Liver (tissue), 3 donors: ENCODE results near the gene BPGM.

ENCODE experiments used
- ATF3 ChIP-seq: IDR thresholded peaks from 2 replicates; pipeline ENCODE4 v1.6.1; 2016; ENCODE audit warnings: antibody characterized with exemption
- EGR1 ChIP-seq, 2 donors: IDR thresholded peaks; 2 replicates each; pipeline ENCODE4 v1.6.1; 2016 to 2018; ENCODE audit warnings: antibody characterized with exemption in 2 of 2, low read depth in 2 of 2
- FOXA1 ChIP-seq: IDR thresholded peaks from 2 replicates; pipeline ENCODE4 v1.6.1; 2016; ENCODE audit warnings: antibody characterized with exemption
- HNF4G ChIP-seq: IDR thresholded peaks from 2 replicates; pipeline ENCODE4 v1.6.1; 2016; ENCODE audit warnings: antibody characterized with exemption
- JUND ChIP-seq, 2 donors: IDR thresholded peaks; 2 replicates each; pipeline ENCODE4 v1.6.1; 2016; ENCODE audit warnings: antibody characterized with exemption in 2 of 2
- RAD21 ChIP-seq, 2 donors: IDR thresholded peaks; 2 replicates each; pipeline ENCODE4 v1.6.1; 2016; ENCODE audit warnings: antibody characterized with exemption in 2 of 2, mild to moderate bottlenecking in 2 of 2
- SP1 ChIP-seq: IDR thresholded peaks from 2 replicates; pipeline ENCODE4 v1.6.1; 2018; ENCODE audit warnings: antibody characterized with exemption, mild to moderate bottlenecking
- YY1 ChIP-seq: IDR thresholded peaks from 2 replicates; pipeline ENCODE4 v1.6.1; 2016; ENCODE audit warnings: antibody characterized with exemption, mild to moderate bottlenecking
- TF ChIP-seq, protein P1 (sequence below): fragments of 150-350 bp; IDR thresholded peaks from 2 replicates; pipeline ENCODE4 v1.5.1; 2017; ENCODE audit warnings: improper control_type of control experiment, low read depth, low read length; ENCODE audit not compliant: missing input control
- TF ChIP-seq, protein P2 (sequence below): IDR thresholded peaks from 2 replicates; pipeline ENCODE4 v1.6.1; 2016; ENCODE audit warnings: antibody characterized with exemption
- TF ChIP-seq, protein P3 (sequence below): IDR thresholded peaks from 2 replicates; pipeline ENCODE4 v1.6.1; 2016; ENCODE audit warnings: antibody characterized with exemption, mild to moderate bottlenecking
- donor health status: healthy.
- donor health status: healthy.

DNA sequence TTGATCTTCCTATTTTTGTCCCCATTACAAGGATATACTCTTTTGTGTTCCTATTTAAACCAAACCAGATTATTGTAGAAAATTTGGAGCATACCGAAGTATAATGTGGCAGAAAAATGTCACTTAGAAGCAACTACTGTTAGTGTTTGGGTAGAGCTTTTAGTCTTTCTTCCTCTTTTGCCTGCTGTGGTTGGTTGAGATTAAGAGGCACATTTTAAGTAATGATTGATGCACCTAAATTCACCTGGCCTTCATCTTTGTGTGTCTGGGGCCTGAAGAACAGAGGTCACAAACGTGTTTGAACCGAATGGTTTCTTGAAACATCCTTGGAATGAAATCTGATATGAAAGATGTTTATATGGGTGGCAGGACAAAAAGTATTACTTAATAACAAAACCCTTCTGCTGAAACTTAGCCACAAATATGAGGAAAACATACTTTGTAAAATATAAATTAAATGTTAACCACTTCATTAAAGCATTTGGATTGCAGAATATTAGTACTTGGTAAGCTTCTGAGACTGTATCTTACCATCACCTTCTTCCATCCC lies 2.6 kb downstream of the BPGM start:
- TF ChIP-seq, protein P1, sequence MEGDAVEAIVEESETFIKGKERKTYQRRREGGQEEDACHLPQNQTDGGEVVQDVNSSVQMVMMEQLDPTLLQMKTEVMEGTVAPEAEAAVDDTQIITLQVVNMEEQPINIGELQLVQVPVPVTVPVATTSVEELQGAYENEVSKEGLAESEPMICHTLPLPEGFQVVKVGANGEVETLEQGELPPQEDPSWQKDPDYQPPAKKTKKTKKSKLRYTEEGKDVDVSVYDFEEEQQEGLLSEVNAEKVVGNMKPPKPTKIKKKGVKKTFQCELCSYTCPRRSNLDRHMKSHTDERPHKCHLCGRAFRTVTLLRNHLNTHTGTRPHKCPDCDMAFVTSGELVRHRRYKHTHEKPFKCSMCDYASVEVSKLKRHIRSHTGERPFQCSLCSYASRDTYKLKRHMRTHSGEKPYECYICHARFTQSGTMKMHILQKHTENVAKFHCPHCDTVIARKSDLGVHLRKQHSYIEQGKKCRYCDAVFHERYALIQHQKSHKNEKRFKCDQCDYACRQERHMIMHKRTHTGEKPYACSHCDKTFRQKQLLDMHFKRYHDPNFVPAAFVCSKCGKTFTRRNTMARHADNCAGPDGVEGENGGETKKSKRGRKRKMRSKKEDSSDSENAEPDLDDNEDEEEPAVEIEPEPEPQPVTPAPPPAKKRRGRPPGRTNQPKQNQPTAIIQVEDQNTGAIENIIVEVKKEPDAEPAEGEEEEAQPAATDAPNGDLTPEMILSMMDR, result no peak
- TF ChIP-seq YY1 (no peak), EGR1 (IDR thresholded peaks at IDR 0.05; ENCODE audit: low read depth in 2 of 2) (no peak), SP1 (no peak), RAD21 (IDR thresholded peaks at IDR 0.05) (no peak), JUND (IDR thresholded peaks at IDR 0.05) (no peak), HNF4G (no peak), FOXA1 (no peak), ATF3 (no peak)
- TF ChIP-seq, protein P2, sequence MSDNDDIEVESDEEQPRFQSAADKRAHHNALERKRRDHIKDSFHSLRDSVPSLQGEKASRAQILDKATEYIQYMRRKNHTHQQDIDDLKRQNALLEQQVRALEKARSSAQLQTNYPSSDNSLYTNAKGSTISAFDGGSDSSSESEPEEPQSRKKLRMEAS, result no peak
- TF ChIP-seq, protein P3, sequence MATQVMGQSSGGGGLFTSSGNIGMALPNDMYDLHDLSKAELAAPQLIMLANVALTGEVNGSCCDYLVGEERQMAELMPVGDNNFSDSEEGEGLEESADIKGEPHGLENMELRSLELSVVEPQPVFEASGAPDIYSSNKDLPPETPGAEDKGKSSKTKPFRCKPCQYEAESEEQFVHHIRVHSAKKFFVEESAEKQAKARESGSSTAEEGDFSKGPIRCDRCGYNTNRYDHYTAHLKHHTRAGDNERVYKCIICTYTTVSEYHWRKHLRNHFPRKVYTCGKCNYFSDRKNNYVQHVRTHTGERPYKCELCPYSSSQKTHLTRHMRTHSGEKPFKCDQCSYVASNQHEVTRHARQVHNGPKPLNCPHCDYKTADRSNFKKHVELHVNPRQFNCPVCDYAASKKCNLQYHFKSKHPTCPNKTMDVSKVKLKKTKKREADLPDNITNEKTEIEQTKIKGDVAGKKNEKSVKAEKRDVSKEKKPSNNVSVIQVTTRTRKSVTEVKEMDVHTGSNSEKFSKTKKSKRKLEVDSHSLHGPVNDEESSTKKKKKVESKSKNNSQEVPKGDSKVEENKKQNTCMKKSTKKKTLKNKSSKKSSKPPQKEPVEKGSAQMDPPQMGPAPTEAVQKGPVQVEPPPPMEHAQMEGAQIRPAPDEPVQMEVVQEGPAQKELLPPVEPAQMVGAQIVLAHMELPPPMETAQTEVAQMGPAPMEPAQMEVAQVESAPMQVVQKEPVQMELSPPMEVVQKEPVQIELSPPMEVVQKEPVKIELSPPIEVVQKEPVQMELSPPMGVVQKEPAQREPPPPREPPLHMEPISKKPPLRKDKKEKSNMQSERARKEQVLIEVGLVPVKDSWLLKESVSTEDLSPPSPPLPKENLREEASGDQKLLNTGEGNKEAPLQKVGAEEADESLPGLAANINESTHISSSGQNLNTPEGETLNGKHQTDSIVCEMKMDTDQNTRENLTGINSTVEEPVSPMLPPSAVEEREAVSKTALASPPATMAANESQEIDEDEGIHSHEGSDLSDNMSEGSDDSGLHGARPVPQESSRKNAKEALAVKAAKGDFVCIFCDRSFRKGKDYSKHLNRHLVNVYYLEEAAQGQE, result no peak
